C4-2B (cell line): ENCODE results near the gene MAMDC2.

Experiments
- H3K27ac ChIP-seq: fragments of 450-650 bp; 2 replicates; pipeline ENCODE4 v1.5.1; 2017
- CTCF ChIP-seq: fragments of 450-650 bp; conservative IDR thresholded peaks from 2 replicates; pipeline ENCODE4 v1.5.1; 2017; ENCODE audit warnings: mild to moderate bottlenecking
- ZFX ChIP-seq: fragments of 450-650 bp; IDR thresholded peaks from 2 replicates; pipeline ENCODE4 v1.6.1; 2017

The MAMDC2 gene

GRCh38 chr9:70135176-70135575 is 91.5 kb downstream of the MAMDC2 start:
- no peak for TF ChIP-seq CTCF
- TF ChIP-seq ZFX, result no peak
- no peak overlapping the region for H3K27ac ChIP-seq

- TF ChIP-seq ZFX, result no peak
- TF ChIP-seq CTCF, result no peak
- no peak overlapping the region for H3K27ac ChIP-seq
Measured at GRCh38 chr9:70136632-70137031, 93.0 kb downstream of the MAMDC2 start.

- H3K27ac ChIP-seq, result no peak overlapping the region
- TF ChIP-seq ZFX (no peak), CTCF (no peak)
Measured at GRCh38 chr9:70137577-70137976, 93.9 kb downstream of the MAMDC2 start.

- TF ChIP-seq ZFX (no peak), CTCF (no peak)
- no peak overlapping the region for H3K27ac ChIP-seq
Measured at GRCh38 chr9:70142101-70142500, 98.5 kb downstream of the MAMDC2 start.

- TF ChIP-seq CTCF, result no peak
- no peak for TF ChIP-seq ZFX
- H3K27ac ChIP-seq, result no peak overlapping the region
Measured at GRCh38 chr9:70143394-70144130, 99.9 kb downstream of the MAMDC2 start.

GRCh38 chr9:70144131-70144503 is 100.5 kb downstream of the MAMDC2 start:
- TF ChIP-seq ZFX (no peak), CTCF (no peak)
- H3K27ac ChIP-seq, result no peak overlapping the region

- TF ChIP-seq ZFX (no peak), CTCF (no peak)
- no peak overlapping the region for H3K27ac ChIP-seq
Measured at GRCh38 chr9:70145981-70146380, 102.3 kb downstream of the MAMDC2 start.
